NCI-H187 treated with DMSO at 0.1 percent for 48 hours (cell line): Measurements from ENCODE around the gene CD1C.
"Not testable (repeated sequence)": the region's sequence is repeated elsewhere in the genome, so short reads cannot be mapped to it uniquely, and the experiment has no call there.

ENCODE experiments used
- DNase-seq: peaks from one replicate; lab custom pipeline; 2025; lab: John Stamatoyannopoulos, UW

The CD1C gene

DNA sequence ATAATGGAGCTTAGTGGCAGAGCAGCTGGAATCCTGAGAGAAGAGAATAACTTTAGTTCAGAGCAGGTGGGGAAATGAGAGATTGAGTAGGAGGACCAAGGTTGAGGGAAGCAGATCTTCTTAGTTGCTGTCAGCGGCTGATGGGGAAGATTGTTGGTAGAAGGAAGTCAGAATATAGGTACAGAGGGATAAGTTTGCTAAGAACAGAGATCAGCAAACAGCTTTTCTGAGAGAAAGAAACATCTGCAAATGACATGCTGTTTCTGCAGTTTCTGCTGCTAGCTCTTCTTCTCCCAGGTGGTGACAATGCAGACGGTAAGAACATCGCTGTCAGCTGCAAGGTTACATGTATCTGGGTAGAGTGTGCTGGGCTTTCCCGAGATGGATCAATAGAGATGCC is at the start of gene CD1C:
Gene CD1C, plus strand, starts transcription at position 113 of the 400 bp plus-strand sequence. Its CDS starts 142 bp downstream, at position 255.
- DNase-seq: no peak

GRCh38 chr1:158246650-158247049 is 43.1 kb upstream of the CD1C start:
- DNase-seq: no peak

- DNase-seq: no peak
These were observed 41.6 kb upstream of the CD1C start for GRCh38 chr1:158248118-158248517.

DNA sequence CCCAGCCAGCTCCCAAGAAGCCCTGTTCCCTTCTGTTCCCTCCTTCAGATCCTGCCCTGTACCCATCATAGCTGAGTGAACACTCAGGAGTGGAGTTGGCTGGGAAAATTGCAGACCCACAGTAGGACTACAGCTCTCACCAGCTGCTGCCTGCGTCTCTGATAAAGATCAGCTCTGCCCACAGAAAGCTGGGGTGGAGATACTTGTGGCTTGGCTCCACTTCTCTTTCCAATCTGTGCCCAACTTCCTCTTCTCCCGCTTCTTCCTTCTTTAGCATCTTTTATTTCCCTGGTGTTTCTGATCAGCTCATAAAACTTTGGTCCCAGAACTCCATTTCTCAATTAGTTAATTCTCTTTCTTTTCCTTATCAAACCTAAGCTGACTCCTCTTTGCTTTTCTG is 41.0 kb upstream of the CD1C start:
- no peak for DNase-seq

- no peak for DNase-seq
These were observed 40.1 kb upstream of the CD1C start for GRCh38 chr1:158249646-158250045.

DNA sequence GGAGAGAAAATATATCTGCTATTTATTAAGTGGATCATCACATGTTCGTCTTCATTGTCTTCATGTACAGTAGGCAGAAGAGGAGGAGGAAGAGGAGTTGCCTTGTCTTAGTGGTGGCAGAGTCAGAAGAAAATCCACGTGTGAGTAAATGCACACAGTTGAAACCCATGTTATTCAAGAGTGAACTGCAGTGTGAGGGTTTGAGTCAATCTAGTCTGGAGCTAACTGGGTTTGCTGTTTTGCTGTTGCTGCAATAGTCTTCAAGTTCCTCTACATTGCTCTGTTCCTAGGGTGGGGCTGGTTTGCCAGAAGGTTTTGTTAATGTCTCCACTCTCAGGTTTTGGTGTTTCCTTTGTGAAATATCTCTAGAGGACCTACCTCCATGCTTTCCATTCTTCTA is 38.6 kb upstream of the CD1C start:
- no peak for DNase-seq

- DNase-seq: no peak
These were observed 34.1 kb upstream of the CD1C start for GRCh38 chr1:158255656-158256055.

DNA sequence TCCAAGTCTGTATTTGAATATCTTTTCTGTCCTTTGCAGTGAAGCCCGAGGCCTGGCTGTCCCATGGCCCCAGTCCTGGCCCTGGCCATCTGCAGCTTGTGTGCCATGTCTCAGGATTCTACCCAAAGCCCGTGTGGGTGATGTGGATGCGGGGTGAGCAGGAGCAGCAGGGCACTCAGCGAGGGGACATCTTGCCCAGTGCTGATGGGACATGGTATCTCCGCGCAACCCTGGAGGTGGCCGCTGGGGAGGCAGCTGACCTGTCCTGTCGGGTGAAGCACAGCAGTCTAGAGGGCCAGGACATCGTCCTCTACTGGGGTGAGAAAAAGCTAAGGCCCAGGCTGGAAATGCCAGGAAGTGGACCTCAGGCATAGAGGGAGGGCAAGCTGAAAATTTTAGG is 33.0 kb upstream of the CD1C start:
- DNase-seq: not testable (repeated sequence)

- no peak for DNase-seq
These were observed 31.8 kb upstream of the CD1C start for GRCh38 chr1:158257888-158258287.

- DNase-seq: no peak
These were observed 30.6 kb upstream of the CD1C start for GRCh38 chr1:158259117-158259516.

DNA sequence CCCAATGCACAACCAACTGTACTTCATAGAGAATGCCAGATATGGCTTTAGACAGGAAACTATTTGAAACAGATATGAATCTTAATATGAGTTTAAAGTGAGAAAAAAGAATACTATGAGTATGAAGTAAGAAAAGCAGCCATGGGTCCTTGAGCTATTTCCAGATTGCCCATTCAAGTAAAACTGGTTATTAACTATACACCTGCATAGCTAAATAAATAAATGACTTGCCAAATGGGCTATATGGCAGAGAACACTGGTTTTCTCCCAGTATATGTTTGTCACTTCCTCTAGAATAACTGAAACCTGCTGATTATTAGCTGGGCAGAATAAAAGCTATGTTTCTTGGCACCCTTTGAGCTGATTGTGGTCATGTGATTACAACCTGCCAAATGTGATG is 17.0 kb upstream of the CD1C start:
- DNase-seq: no peak

- DNase-seq: peak; percentile 13
These were observed 14.9 kb upstream of the CD1C start for GRCh38 chr1:158274797-158275196.

- DNase-seq: not testable (repeated sequence)
These were observed 7.3 kb upstream of the CD1C start for GRCh38 chr1:158282421-158282820.

DNA sequence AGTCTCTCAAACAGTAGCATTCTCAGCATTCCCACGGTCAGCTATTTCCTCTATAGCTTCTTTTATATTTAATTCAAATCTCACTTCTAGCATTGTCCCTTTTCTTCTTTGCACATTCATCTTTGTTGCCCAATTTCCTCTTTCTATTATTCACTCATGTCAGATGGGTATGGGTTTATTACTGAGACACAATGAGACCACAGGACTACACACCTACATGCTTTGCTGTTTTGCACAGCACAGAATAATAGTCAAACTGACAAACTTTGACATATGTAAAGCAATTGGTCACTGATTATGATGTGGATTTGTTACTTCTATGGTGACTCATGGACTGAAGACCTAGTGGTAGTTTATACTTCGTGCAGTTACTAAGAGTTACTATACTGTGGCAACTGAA is 5.8 kb upstream of the CD1C start:
- DNase-seq: no peak

- no peak for DNase-seq
These were observed 3.9 kb upstream of the CD1C start for GRCh38 chr1:158285756-158286241.

- DNase-seq: no peak
These were observed 3.2 kb upstream of the CD1C start for GRCh38 chr1:158286487-158286886.

DNA sequence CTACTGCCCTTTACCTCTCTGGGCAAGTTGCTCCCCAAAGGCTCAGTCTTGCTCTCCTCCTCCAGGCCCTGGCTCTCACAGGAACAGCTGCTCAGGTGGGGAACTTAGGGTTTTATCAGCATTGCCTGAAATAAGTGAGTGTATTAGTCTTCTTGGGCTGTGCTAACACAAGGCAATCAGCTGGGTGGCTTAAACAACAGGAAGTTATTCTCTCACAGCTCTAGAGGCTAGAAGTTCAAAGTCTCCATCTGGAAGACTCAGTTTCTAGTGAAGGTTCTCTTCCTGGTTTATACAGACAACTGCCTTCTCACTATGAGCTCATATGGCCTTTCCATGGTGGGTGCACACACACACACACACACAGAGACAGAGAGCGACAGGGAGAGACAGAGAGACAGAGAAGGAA is 2.8 kb upstream of the CD1C start:
- DNase-seq: no peak

- no peak for DNase-seq
These were observed 660 bp downstream of the CD1C start for GRCh38 chr1:158290321-158290844.

DNA sequence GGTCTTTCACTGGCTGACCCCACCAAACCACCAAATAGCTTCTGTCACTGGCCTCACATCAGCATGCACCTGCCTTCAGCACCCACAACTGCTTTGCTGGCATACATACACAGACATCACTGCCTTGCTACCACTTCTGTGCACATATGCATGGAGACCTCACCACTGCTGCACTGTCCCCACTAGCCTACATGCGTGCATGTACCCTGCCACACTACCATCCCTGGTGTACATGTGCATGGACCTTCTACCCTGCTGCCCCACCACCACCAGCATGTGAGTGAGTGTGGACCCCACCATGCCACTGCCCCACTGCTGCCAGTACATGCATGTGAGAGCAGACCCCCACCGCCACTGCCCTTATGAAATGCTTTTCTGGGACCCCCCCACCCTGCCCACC is 6.1 kb downstream of the CD1C start:
- no peak for DNase-seq

- no peak for DNase-seq
These were observed 20.9 kb downstream of the CD1C start for GRCh38 chr1:158310623-158311022.

- DNase-seq: no peak
These were observed 21.3 kb downstream of the CD1C start for GRCh38 chr1:158311066-158311465.

- DNase-seq: no peak
These were observed 34.1 kb downstream of the CD1C start for GRCh38 chr1:158323866-158324265.

DNA sequence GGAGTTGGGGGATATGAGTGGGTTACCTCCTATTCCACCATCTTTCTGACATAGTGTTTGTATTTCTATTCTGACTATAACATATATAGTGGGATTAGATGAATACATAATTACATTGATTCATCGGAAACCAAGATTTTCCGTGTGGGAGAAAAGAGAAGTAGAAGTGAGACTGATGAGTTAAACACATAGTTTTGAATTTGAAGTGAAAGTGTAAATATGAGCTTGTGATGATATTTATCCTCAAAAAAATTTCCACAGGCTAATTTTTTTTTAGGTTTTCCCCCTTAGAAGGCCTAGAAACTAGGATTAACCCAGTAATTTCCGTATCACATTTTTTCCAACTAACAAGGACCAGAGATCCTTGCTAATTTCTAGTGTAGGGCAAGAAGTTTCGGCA is 34.7 kb downstream of the CD1C start:
- no peak for DNase-seq

GRCh38 chr1:158327481-158327880 is 37.8 kb downstream of the CD1C start:
- DNase-seq: no peak

GRCh38 chr1:158328426-158328825 is 38.7 kb downstream of the CD1C start:
- no peak for DNase-seq
